Neural cell (in vitro differentiated cells): ENCODE measurements around the gene JMY. TPM values are rescaled to one million over a fixed set of nuclear protein-coding genes. Genes with fewer than 3 reads are reported as not detected.

Source experiments
- H2AFZ ChIP-seq: fragments of 200-600, 300-800 bp; sonication (generic), shearing (Covaris generic); 2 replicates; pipeline ENCODE4 v1.6.0; 2014; ENCODE audit warnings: low read depth, mild to moderate bottlenecking, antibody characterized with exemption, low read length, moderate library complexity
- H3F3A ChIP-seq: fragments of 200-600 bp; shearing (Covaris generic); 2 replicates; pipeline ENCODE4 v1.6.1; 2016; ENCODE audit warnings: mild to moderate bottlenecking, moderate library complexity, mixed read lengths, antibody characterized with exemption, low read length; ENCODE audit not compliant: insufficient read depth, poor library complexity, severe bottlenecking
- H3K27ac ChIP-seq: fragments of 200-600, 300-800 bp; sonication (generic), shearing (Covaris generic); 2 replicates; pipeline ENCODE4 v1.5.1; 2014; ENCODE audit warnings: mild to moderate bottlenecking, low read length, moderate library complexity
- H3K27me3 ChIP-seq: fragments of 300-800, 200-600 bp; sonication (generic), shearing (Covaris generic); 2 replicates; pipeline ENCODE4 v1.6.0; 2014; ENCODE audit warnings: mild to moderate bottlenecking, low read depth, low read length, moderate library complexity; ENCODE audit not compliant: insufficient read depth
- H3K36me3 ChIP-seq: fragments of 300-800, 200-600 bp; sonication (generic), shearing (Covaris generic); 2 replicates; pipeline ENCODE4 v1.5.1; 2014; ENCODE audit warnings: mild to moderate bottlenecking, antibody characterized with exemption, low read length, moderate library complexity; ENCODE audit not compliant: insufficient read depth
- H3K4me2 ChIP-seq: fragments of 300-800, 200-600 bp; sonication (generic), shearing (Covaris generic); 2 replicates; pipeline ENCODE4 v1.6.0; 2014; ENCODE audit warnings: mild to moderate bottlenecking, low read length
- H3K4me3 ChIP-seq: fragments of 300-800, 200-600 bp; sonication (generic), shearing (Covaris generic); 2 replicates; pipeline ENCODE4 v1.5.1; 2014; ENCODE audit warnings: mild to moderate bottlenecking, low read length, moderate library complexity
- H3K79me2 ChIP-seq: fragments of 200-600 bp; shearing (Covaris generic); replicated peaks from 2 replicates; pipeline ENCODE4 v1.6.0; 2014; ENCODE audit warnings: mild to moderate bottlenecking, low read length, moderate library complexity; ENCODE audit not compliant: insufficient read depth
- H3K9ac ChIP-seq: fragments of 300-800, 200-600 bp; sonication (generic), shearing (Covaris generic); 2 replicates; pipeline ENCODE4 v1.6.1; 2016; ENCODE audit warnings: mild to moderate bottlenecking, low read length, mixed read lengths
- H3K9me2 ChIP-seq: fragments of 200-600 bp; shearing (Covaris generic); 2 replicates; pipeline ENCODE4 v1.6.1; 2016; ENCODE audit warnings: mild to moderate bottlenecking, low read length, mixed read lengths; ENCODE audit not compliant: insufficient read depth
- H3K9me3 ChIP-seq: fragments of 200-600, 300-800 bp; sonication (generic), shearing (Covaris generic); 2 replicates; pipeline ENCODE4 v1.6.1; 2016; ENCODE audit warnings: mild to moderate bottlenecking, mixed run types, low read length, moderate library complexity, mixed read lengths
- H4K20me1 ChIP-seq: fragments of 200-600 bp; shearing (Covaris generic); 2 replicates; pipeline ENCODE4 v1.6.1; 2016; ENCODE audit warnings: mild to moderate bottlenecking, mixed run types; ENCODE audit not compliant: insufficient read depth
- CTCF ChIP-seq: fragments of 450-650 bp; IDR thresholded peaks from 2 replicates; pipeline ENCODE4 v1.5.1; 2014; ENCODE audit warnings: antibody characterized with exemption, mild to moderate bottlenecking, moderate library complexity; ENCODE audit not compliant: poor library complexity, severe bottlenecking
- EP300 ChIP-seq: fragments of 450-650 bp; conservative IDR thresholded peaks from 2 replicates; pipeline ENCODE4 v1.6.1; 2014; ENCODE audit warnings: antibody characterized with exemption, mild to moderate bottlenecking, moderate library complexity; ENCODE audit not compliant: poor library complexity, severe bottlenecking
- EZH2 ChIP-seq: fragments of 200-600, 300-800 bp; shearing (Covaris generic), sonication (generic); IDR thresholded peaks from 2 replicates; pipeline ENCODE4 v1.6.1; 2014; ENCODE audit warnings: antibody characterized with exemption, low read length, borderline replicate concordance, mild to moderate bottlenecking; ENCODE audit not compliant: insufficient read depth, poor library complexity, severe bottlenecking
- MXI1 ChIP-seq: fragments of 450-650 bp; conservative IDR thresholded peaks from 2 replicates; pipeline ENCODE4 v1.6.1; 2014; ENCODE audit warnings: antibody characterized with exemption, mild to moderate bottlenecking; ENCODE audit not compliant: poor library complexity, severe bottlenecking
- POLR2AphosphoS5 ChIP-seq: IDR thresholded peaks from 2 replicates; pipeline ENCODE4 v1.6.1; 2012
- RAD21 ChIP-seq: fragments of 450-650 bp; conservative IDR thresholded peaks from 2 replicates; pipeline ENCODE4 v1.6.1; 2014; ENCODE audit warnings: antibody characterized with exemption, mild to moderate bottlenecking, moderate library complexity
- REST ChIP-seq: IDR thresholded peaks from 2 replicates; pipeline ENCODE4 v1.6.1; 2012; ENCODE audit warnings: borderline replicate concordance
- SMC3 ChIP-seq: fragments of 450-650 bp; conservative IDR thresholded peaks from 2 replicates; pipeline ENCODE4 v1.6.1; 2014; ENCODE audit warnings: antibody characterized with exemption, mild to moderate bottlenecking, moderate library complexity; ENCODE audit not compliant: poor library complexity
- TAF1 ChIP-seq: IDR thresholded peaks from 2 replicates; pipeline ENCODE4 v1.6.1; 2012; ENCODE audit warnings: low read depth
- polyA plus RNA-seq: library from polyadenylated mRNA; depleted of rRNA; stranded (reverse); fragments of >200 nt; gene quantifications from 2 replicates; pipeline ENCODE4 v1.2.3, GENCODE V29; 2014

The JMY gene
- polyA plus RNA-seq, 1 donor from 2014 or later = 19.3 TPM

- H3K9me3 ChIP-seq = no peaks in the 10 kb centered on the region
- H3K27ac ChIP-seq = no peak overlapping the region
- TF ChIP-seq POLR2AphosphoS5 = no peak
- TF ChIP-seq CTCF = no peak
- TF ChIP-seq REST = no peak
- TF ChIP-seq RAD21 = no peak
- TF ChIP-seq TAF1 = no peak
- no peak for TF ChIP-seq EZH2
- no peak for TF ChIP-seq SMC3
- TF ChIP-seq MXI1 = no peak
- TF ChIP-seq EP300 = no peak
- H3K36me3 ChIP-seq = no peaks in the 10 kb centered on the region
- H3K27me3 ChIP-seq = no peaks in the 10 kb centered on the region
- H3K4me3 ChIP-seq = no peak overlapping the region
- H4K20me1 ChIP-seq = no peaks in the 10 kb centered on the region
- H3K9ac ChIP-seq = no peak overlapping the region
- no peaks in the 10 kb centered on the region for H3K9me2 ChIP-seq
- H3F3A ChIP-seq = no peaks in the 10 kb centered on the region
- H3K4me2 ChIP-seq = no peak overlapping the region
- no peak overlapping the region for H2AFZ ChIP-seq
- H3K79me2 ChIP-seq = no peaks in the 10 kb centered on the region
Measured at GRCh38 chr5:79190235-79190529, 45.7 kb upstream of the JMY start.

GRCh38 chr5:79191457-79191856 lies 44.5 kb upstream of the JMY start:
- Histone ChIP-seq H3K9me3 (no peaks in the 10 kb centered on the region), H3K9ac (no peak overlapping the region), H3K79me2 (no peaks in the 10 kb centered on the region), H3K4me2 (no peak overlapping the region), H3K27ac (no peak overlapping the region), H3K27me3 (no peaks in the 10 kb centered on the region), H3K36me3 (no peaks in the 10 kb centered on the region), H3K9me2 (no peaks in the 10 kb centered on the region), H3K4me3 (no peak overlapping the region), H4K20me1 (no peaks in the 10 kb centered on the region), H3F3A (no peaks in the 10 kb centered on the region), H2AFZ (no peak overlapping the region)
- TF ChIP-seq POLR2AphosphoS5 = no peak
- TF ChIP-seq RAD21 = no peak
- TF ChIP-seq EZH2 = no peak

GRCh38 chr5:79193643-79194042 lies 42.3 kb upstream of the JMY start:
- H3K79me2 ChIP-seq = no peaks in the 10 kb centered on the region
- H3K9ac ChIP-seq = no peak overlapping the region
- no peaks in the 10 kb centered on the region for H3K9me3 ChIP-seq
- no peaks in the 10 kb centered on the region for H4K20me1 ChIP-seq
- no peak overlapping the region for H3K4me2 ChIP-seq
- no peak overlapping the region for H3K4me3 ChIP-seq
- H3K27me3 ChIP-seq = no peaks in the 10 kb centered on the region
- TF ChIP-seq POLR2AphosphoS5 (no peak), CTCF (no peak), EP300 (no peak), MXI1 (no peak), RAD21 (no peak), EZH2 (no peak), REST (no peak), TAF1 (no peak), SMC3 (no peak)
- no peak overlapping the region for H2AFZ ChIP-seq
- no peaks in the 10 kb centered on the region for H3K9me2 ChIP-seq
- no peak overlapping the region for H3K27ac ChIP-seq
- no peaks in the 10 kb centered on the region for H3K36me3 ChIP-seq
- H3F3A ChIP-seq = no peaks in the 10 kb centered on the region
